ENCODE results near the gene KIAA2012.

The KIAA2012 gene

GRCh38 chr2:202110491-202110890 is 37.4 kb downstream of the KIAA2012 start:
- Mint-ChIP-seq H3K36me3 (ENCODE audit: low read depth) (no peaks in the 10 kb centered on the region), H3K4me3 (no peak overlapping the region), H3K27me3 (peaks cover 37% of the 10 kb centered on the region), H3K9me3 (no peaks in the 10 kb centered on the region), H3K4me1 (ENCODE audit: low read depth) (no peaks in the 10 kb centered on the region), H3K27ac (no peak overlapping the region)
- no peak for DNase-seq

GRCh38 chr2:202112041-202112440 is 39.0 kb downstream of the KIAA2012 start:
- H3K4me3 Mint-ChIP-seq: no peak overlapping the region
- H3K9me3 Mint-ChIP-seq: no peaks in the 10 kb centered on the region
- peaks cover 46% of the 10 kb centered on the region for H3K27me3 Mint-ChIP-seq
- DNase-seq: no peak
- no peaks in the 10 kb centered on the region for H3K36me3 Mint-ChIP-seq (ENCODE audit: low read depth)
- no peak overlapping the region for H3K27ac Mint-ChIP-seq
- no peaks in the 10 kb centered on the region for H3K4me1 Mint-ChIP-seq (ENCODE audit: low read depth)

- Mint-ChIP-seq H3K9me3 (no peaks in the 10 kb centered on the region), H3K36me3 (ENCODE audit: low read depth) (no peaks in the 10 kb centered on the region), H3K27me3 (peaks cover 50% of the 10 kb centered on the region), H3K27ac (no peak overlapping the region), H3K4me1 (ENCODE audit: low read depth) (no peaks in the 10 kb centered on the region), H3K4me3 (no peak overlapping the region)
- no peak for DNase-seq
Observed at GRCh38 chr2:202113571-202114142, 40.6 kb downstream of the KIAA2012 start.

GRCh38 chr2:202114291-202114690 is 41.2 kb downstream of the KIAA2012 start:
- DNase-seq: no peak
- H3K27ac Mint-ChIP-seq: no peak overlapping the region
- no peak overlapping the region for H3K4me3 Mint-ChIP-seq
- H3K36me3 Mint-ChIP-seq (ENCODE audit: low read depth): no peaks in the 10 kb centered on the region
- H3K4me1 Mint-ChIP-seq (ENCODE audit: low read depth): no peaks in the 10 kb centered on the region
- H3K9me3 Mint-ChIP-seq: no peaks in the 10 kb centered on the region
- peaks cover 47% of the 10 kb centered on the region for H3K27me3 Mint-ChIP-seq

- no peaks in the 10 kb centered on the region for H3K4me1 Mint-ChIP-seq (ENCODE audit: low read depth)
- H3K9me3 Mint-ChIP-seq: no peaks in the 10 kb centered on the region
- peaks cover 43% of the 10 kb centered on the region for H3K27me3 Mint-ChIP-seq
- H3K36me3 Mint-ChIP-seq (ENCODE audit: low read depth): no peaks in the 10 kb centered on the region
- H3K27ac Mint-ChIP-seq: no peak overlapping the region
- DNase-seq: no peak
- H3K4me3 Mint-ChIP-seq: no peak overlapping the region
Observed at GRCh38 chr2:202114795-202115194, 41.7 kb downstream of the KIAA2012 start.

GRCh38 chr2:202115479-202115971 is 42.5 kb downstream of the KIAA2012 start:
- Mint-ChIP-seq H3K27ac (no peak overlapping the region), H3K36me3 (ENCODE audit: low read depth) (no peaks in the 10 kb centered on the region), H3K9me3 (peaks cover 2% of the 10 kb centered on the region), H3K4me1 (ENCODE audit: low read depth) (no peaks in the 10 kb centered on the region), H3K4me3 (no peak overlapping the region), H3K27me3 (peaks cover 43% of the 10 kb centered on the region)
- DNase-seq: no peak

- peaks cover 40% of the 10 kb centered on the region for H3K27me3 Mint-ChIP-seq
- H3K27ac Mint-ChIP-seq: no peak overlapping the region
- H3K4me1 Mint-ChIP-seq (ENCODE audit: low read depth): no peaks in the 10 kb centered on the region
- H3K9me3 Mint-ChIP-seq: peaks cover 9% of the 10 kb centered on the region
- no peak for DNase-seq
- no peaks in the 10 kb centered on the region for H3K36me3 Mint-ChIP-seq (ENCODE audit: low read depth)
- no peak overlapping the region for H3K4me3 Mint-ChIP-seq
Observed at GRCh38 chr2:202116691-202117090, 43.6 kb downstream of the KIAA2012 start.

- H3K4me3 Mint-ChIP-seq: no peak overlapping the region
- no peaks in the 10 kb centered on the region for H3K36me3 Mint-ChIP-seq (ENCODE audit: low read depth)
- no peaks in the 10 kb centered on the region for H3K4me1 Mint-ChIP-seq (ENCODE audit: low read depth)
- peaks cover 28% of the 10 kb centered on the region for H3K27me3 Mint-ChIP-seq
- DNase-seq: no peak
- peaks cover 9% of the 10 kb centered on the region for H3K9me3 Mint-ChIP-seq
- no peak overlapping the region for H3K27ac Mint-ChIP-seq
Observed at GRCh38 chr2:202118168-202118567, 45.1 kb downstream of the KIAA2012 start.

- peaks cover 21% of the 10 kb centered on the region for H3K27me3 Mint-ChIP-seq
- no peaks in the 10 kb centered on the region for H3K36me3 Mint-ChIP-seq (ENCODE audit: low read depth)
- no peak overlapping the region for H3K27ac Mint-ChIP-seq
- H3K9me3 Mint-ChIP-seq: peaks cover 9% of the 10 kb centered on the region
- H3K4me1 Mint-ChIP-seq (ENCODE audit: low read depth): no peaks in the 10 kb centered on the region
- no peak for DNase-seq
- H3K4me3 Mint-ChIP-seq: no peak overlapping the region
Observed at GRCh38 chr2:202120828-202121227, 47.8 kb downstream of the KIAA2012 start.

- Mint-ChIP-seq H3K36me3 (ENCODE audit: low read depth) (no peaks in the 10 kb centered on the region), H3K9me3 (peaks cover 9% of the 10 kb centered on the region), H3K4me1 (ENCODE audit: low read depth) (no peaks in the 10 kb centered on the region), H3K27ac (no peak overlapping the region), H3K27me3 (peaks cover 15% of the 10 kb centered on the region), H3K4me3 (no peak overlapping the region)
- no peak for DNase-seq
Observed at GRCh38 chr2:202121532-202122162, 48.6 kb downstream of the KIAA2012 start.

GRCh38 chr2:202122163-202122540 is 49.1 kb downstream of the KIAA2012 start:
- peaks cover 12% of the 10 kb centered on the region for H3K27me3 Mint-ChIP-seq
- no peak overlapping the region for H3K27ac Mint-ChIP-seq
- no peaks in the 10 kb centered on the region for H3K4me1 Mint-ChIP-seq (ENCODE audit: low read depth)
- no peak overlapping the region for H3K4me3 Mint-ChIP-seq
- DNase-seq: no peak
- H3K36me3 Mint-ChIP-seq (ENCODE audit: low read depth): no peaks in the 10 kb centered on the region
- H3K9me3 Mint-ChIP-seq: peaks cover 9% of the 10 kb centered on the region

GRCh38 chr2:202122980-202123720 is 50.1 kb downstream of the KIAA2012 start:
- no peaks in the 10 kb centered on the region for H3K4me1 Mint-ChIP-seq (ENCODE audit: low read depth)
- DNase-seq: no peak
- H3K4me3 Mint-ChIP-seq: no peak overlapping the region
- H3K27ac Mint-ChIP-seq: no peak overlapping the region
- H3K27me3 Mint-ChIP-seq: peaks cover 9% of the 10 kb centered on the region
- no peaks in the 10 kb centered on the region for H3K36me3 Mint-ChIP-seq (ENCODE audit: low read depth)
- peaks cover 9% of the 10 kb centered on the region for H3K9me3 Mint-ChIP-seq

GRCh38 chr2:202124286-202124685 is 51.2 kb downstream of the KIAA2012 start:
- Mint-ChIP-seq H3K9me3 (peaks cover 9% of the 10 kb centered on the region), H3K4me1 (ENCODE audit: low read depth) (no peaks in the 10 kb centered on the region), H3K27ac (no peak overlapping the region), H3K36me3 (ENCODE audit: low read depth) (no peaks in the 10 kb centered on the region), H3K27me3 (peaks cover 9% of the 10 kb centered on the region), H3K4me3 (no peak overlapping the region)
- DNase-seq: no peak

GRCh38 chr2:202127687-202128331 is 54.8 kb downstream of the KIAA2012 start:
- H3K4me3 Mint-ChIP-seq: no peak overlapping the region
- no peaks in the 10 kb centered on the region for H3K4me1 Mint-ChIP-seq (ENCODE audit: low read depth)
- no peak for DNase-seq
- H3K36me3 Mint-ChIP-seq (ENCODE audit: low read depth): no peaks in the 10 kb centered on the region
- H3K9me3 Mint-ChIP-seq: no peaks in the 10 kb centered on the region
- H3K27ac Mint-ChIP-seq: no peak overlapping the region
- H3K27me3 Mint-ChIP-seq: peaks cover 9% of the 10 kb centered on the region

GRCh38 chr2:202129841-202130240 is 56.8 kb downstream of the KIAA2012 start:
- no peak overlapping the region for H3K4me3 Mint-ChIP-seq
- no peak for DNase-seq
- H3K4me1 Mint-ChIP-seq (ENCODE audit: low read depth): no peaks in the 10 kb centered on the region
- H3K9me3 Mint-ChIP-seq: no peaks in the 10 kb centered on the region
- H3K27me3 Mint-ChIP-seq: peaks cover 3% of the 10 kb centered on the region
- no peaks in the 10 kb centered on the region for H3K36me3 Mint-ChIP-seq (ENCODE audit: low read depth)
- no peak overlapping the region for H3K27ac Mint-ChIP-seq

Measured in activated T-cell treated with anti-CD3 and anti-CD28 coated beads, Interleukin-2, amount 50 U/mL, for 24 hours (primary cell).